MM.1S (cell line): Measurements from ENCODE around the gene FAF2.
A peak's percentile ranks its signal among the peaks of the same experiment; 100 is the strongest.

Source experiments
- DNase-seq: peaks from one replicate; pipeline ENCODE4 v3.0.0-alpha.2; 2015
- H2AFZ ChIP-seq: fragments of 300-600 bp; sonication (generic); 2 replicates; pipeline ENCODE4 v1.6.0; 2016; ENCODE audit warnings: antibody characterized with exemption, low read length
- H3F3A ChIP-seq: fragments of 300-600 bp; sonication (generic); 2 replicates; pipeline ENCODE4 v1.6.1; 2016; ENCODE audit warnings: mild to moderate bottlenecking, antibody characterized with exemption, low read length, moderate library complexity, mixed read lengths; ENCODE audit not compliant: insufficient read depth
- H3K27ac ChIP-seq: fragments of 300-600 bp; sonication (generic); 2 replicates; pipeline ENCODE4 v1.5.1; 2016; ENCODE audit warnings: mild to moderate bottlenecking, low read length
- H3K27me3 ChIP-seq: fragments of 300-600 bp; sonication (generic); replicated peaks from 2 replicates; pipeline ENCODE4 v1.6.0; 2016; ENCODE audit warnings: low read length; ENCODE audit not compliant: insufficient read depth
- H3K36me3 ChIP-seq: fragments of 300-600 bp; sonication (generic); replicated peaks from 2 replicates; pipeline ENCODE4 v1.6.1; 2016; ENCODE audit warnings: mild to moderate bottlenecking, low read length, mixed read lengths; ENCODE audit not compliant: insufficient read depth
- H3K4me1 ChIP-seq: fragments of 300-600 bp; sonication (generic); 2 replicates; pipeline ENCODE4 v1.6.1; 2016; ENCODE audit warnings: low read length, mixed read lengths
- H3K4me2 ChIP-seq: fragments of 300-600 bp; sonication (generic); 2 replicates; pipeline ENCODE4 v1.6.0; 2016; ENCODE audit warnings: low read depth, low read length
- H3K4me3 ChIP-seq: fragments of 300-600 bp; sonication (generic); 2 replicates; pipeline ENCODE4 v1.5.1; 2016; ENCODE audit warnings: low read length, mixed read lengths
- H3K79me2 ChIP-seq: fragments of 300-600 bp; sonication (generic); 2 replicates; pipeline ENCODE4 v1.6.1; 2016; ENCODE audit warnings: mixed run types, low read length, mixed read lengths
- H3K9ac ChIP-seq: fragments of 300-600 bp; sonication (generic); 2 replicates; pipeline ENCODE4 v1.6.1; 2016; ENCODE audit warnings: low read length, mixed read lengths
- H3K9me2 ChIP-seq: fragments of 300-600 bp; sonication (generic); replicated peaks from 2 replicates; pipeline ENCODE4 v1.6.1; 2016; ENCODE audit warnings: mild to moderate bottlenecking, low read length, mixed read lengths; ENCODE audit not compliant: insufficient read depth
- H3K9me3 ChIP-seq: fragments of 300-600 bp; sonication (generic); replicated peaks from 2 replicates; pipeline ENCODE4 v1.6.1; 2016; ENCODE audit warnings: mild to moderate bottlenecking, low read length, mixed read lengths; ENCODE audit not compliant: insufficient read depth
- H4K20me1 ChIP-seq: fragments of 300-600 bp; sonication (generic); 2 replicates; pipeline ENCODE4 v1.6.1; 2016; ENCODE audit warnings: mild to moderate bottlenecking, low read length, moderate library complexity, mixed read lengths; ENCODE audit not compliant: insufficient read depth
- EZH2 ChIP-seq: fragments of 300-600 bp; sonication (generic); optimal IDR thresholded peaks from 2 replicates; pipeline ENCODE3; 2017; ENCODE audit warnings: low read depth, mild to moderate bottlenecking, antibody characterized with exemption, low read length, mixed read lengths
- EZH2phosphoT487 ChIP-seq: fragments of 300-600 bp; sonication (generic); IDR thresholded peaks from 2 replicates; pipeline ENCODE4 v1.6.1; 2018; ENCODE audit warnings: antibody characterized with exemption, low read length
- TF ChIP-seq, protein P1 (sequence below): fragments of 300-600 bp; sonication (generic); IDR thresholded peaks from 2 replicates; pipeline ENCODE4 v1.5.1; 2016; ENCODE audit warnings: antibody characterized with exemption, low read length, mixed read lengths

The FAF2 gene

DNA sequence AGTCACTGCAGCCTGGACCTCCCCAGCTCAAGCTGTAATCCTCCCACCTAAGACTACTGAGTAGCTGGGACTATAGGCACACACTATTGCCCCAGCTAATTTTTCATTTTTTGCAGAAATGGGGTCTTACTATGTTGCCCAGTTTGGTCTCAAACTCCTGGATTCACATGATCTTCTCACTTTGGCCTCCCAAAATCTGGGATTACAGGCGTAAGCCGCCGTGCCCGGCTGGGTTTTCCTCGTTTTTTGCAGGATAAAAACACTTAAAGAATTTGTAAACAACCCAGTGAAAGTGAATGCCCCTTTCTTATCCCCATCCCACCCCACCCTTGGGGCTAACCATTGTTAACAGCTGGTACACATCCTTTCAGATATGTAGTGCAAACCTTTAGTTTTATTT, 39.6 kb upstream of the FAF2 start:
- no peak for DNase-seq
- Histone ChIP-seq H4K20me1 (no peaks in the 10 kb centered on the region), H3K9ac (no peak overlapping the region), H3K4me3 (no peak overlapping the region), H3K36me3 (no peaks in the 10 kb centered on the region; the same call in 1 of the 2 replicates), H3K4me1 (peaks cover 33% of the 10 kb centered on the region), H3K4me2 (no peak overlapping the region), H3K27me3 (no peaks in the 10 kb centered on the region), H3F3A (peaks cover 17% of the 10 kb centered on the region), H3K9me2 (no peaks in the 10 kb centered on the region), H3K9me3 (no peaks in the 10 kb centered on the region), H3K27ac (no peak overlapping the region), H3K79me2 (peaks cover 32% of the 10 kb centered on the region), H2AFZ (no peak overlapping the region)
- no peak for TF ChIP-seq EZH2
- TF ChIP-seq, protein P1, sequence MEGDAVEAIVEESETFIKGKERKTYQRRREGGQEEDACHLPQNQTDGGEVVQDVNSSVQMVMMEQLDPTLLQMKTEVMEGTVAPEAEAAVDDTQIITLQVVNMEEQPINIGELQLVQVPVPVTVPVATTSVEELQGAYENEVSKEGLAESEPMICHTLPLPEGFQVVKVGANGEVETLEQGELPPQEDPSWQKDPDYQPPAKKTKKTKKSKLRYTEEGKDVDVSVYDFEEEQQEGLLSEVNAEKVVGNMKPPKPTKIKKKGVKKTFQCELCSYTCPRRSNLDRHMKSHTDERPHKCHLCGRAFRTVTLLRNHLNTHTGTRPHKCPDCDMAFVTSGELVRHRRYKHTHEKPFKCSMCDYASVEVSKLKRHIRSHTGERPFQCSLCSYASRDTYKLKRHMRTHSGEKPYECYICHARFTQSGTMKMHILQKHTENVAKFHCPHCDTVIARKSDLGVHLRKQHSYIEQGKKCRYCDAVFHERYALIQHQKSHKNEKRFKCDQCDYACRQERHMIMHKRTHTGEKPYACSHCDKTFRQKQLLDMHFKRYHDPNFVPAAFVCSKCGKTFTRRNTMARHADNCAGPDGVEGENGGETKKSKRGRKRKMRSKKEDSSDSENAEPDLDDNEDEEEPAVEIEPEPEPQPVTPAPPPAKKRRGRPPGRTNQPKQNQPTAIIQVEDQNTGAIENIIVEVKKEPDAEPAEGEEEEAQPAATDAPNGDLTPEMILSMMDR = no peak
- no peak for TF ChIP-seq EZH2phosphoT487

DNA sequence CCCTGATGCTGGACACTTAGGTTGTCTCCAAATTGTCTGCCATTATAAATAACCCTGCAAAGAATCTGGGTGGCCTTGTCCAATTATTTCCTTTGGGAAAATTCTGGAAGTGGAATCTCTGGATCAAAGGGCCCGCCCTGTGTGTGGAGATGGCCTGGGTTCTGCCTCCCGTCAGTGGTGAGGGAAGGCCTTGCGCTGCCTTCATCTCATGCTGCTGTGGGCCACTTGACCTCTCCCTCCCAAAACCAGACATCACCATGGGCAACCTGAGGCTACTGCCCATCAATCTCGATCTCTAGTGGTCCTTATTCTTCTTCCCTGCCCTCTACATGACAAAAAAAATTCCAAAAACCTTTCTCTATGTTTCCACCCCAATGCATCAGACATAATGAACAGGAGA, 38.4 kb upstream of the FAF2 start:
- Histone ChIP-seq H2AFZ (no peak overlapping the region), H4K20me1 (no peaks in the 10 kb centered on the region), H3K36me3 (no peaks in the 10 kb centered on the region; the same call in 1 of the 2 replicates), H3K4me2 (no peak overlapping the region), H3K9ac (no peak overlapping the region), H3K9me2 (no peaks in the 10 kb centered on the region), H3K27me3 (no peaks in the 10 kb centered on the region), H3K9me3 (no peaks in the 10 kb centered on the region), H3K27ac (no peak overlapping the region), H3K79me2 (peaks cover 44% of the 10 kb centered on the region), H3K4me1 (peaks cover 33% of the 10 kb centered on the region), H3F3A (peaks cover 17% of the 10 kb centered on the region), H3K4me3 (no peak overlapping the region)
- DNase-seq = no peak
- TF ChIP-seq, protein P1 = no peak
- no peak for TF ChIP-seq EZH2phosphoT487

DNA sequence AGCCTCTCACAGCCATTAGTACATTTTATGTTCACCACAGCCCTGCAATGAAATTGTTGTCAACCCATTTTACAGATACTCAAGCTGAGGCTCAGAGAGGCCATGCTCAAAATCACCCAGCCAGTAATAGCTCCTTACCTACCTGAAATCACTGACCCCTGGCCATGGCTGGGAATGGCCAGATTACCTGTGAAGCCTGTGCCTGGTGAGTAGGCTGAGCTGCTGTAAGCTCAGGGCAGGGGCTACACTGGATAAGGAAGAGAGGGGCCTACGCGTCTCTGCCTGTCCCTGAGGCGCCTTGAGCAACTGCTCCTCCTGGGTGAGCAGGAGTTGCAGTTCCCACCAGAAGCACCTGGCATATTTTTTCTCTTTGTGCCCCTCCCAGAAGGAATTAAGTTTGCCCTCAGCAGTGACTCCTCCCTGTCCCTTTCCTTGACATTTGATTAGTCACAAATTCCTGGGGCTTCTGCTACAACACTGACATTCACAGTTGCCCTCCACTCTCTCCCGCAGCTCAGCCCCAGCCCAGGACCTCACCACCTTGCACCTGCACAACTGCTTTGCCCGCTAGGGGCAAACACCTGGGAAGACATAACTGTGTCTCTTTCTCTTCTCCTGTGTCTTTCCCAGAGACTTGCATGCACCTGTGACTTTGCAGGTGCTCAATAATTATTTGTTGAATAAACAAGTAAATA, 37.6 kb upstream of the FAF2 start:
- Histone ChIP-seq H3F3A (peaks cover 17% of the 10 kb centered on the region), H3K27ac (no peak overlapping the region; the same call in 1 of the 2 replicates), H4K20me1 (no peaks in the 10 kb centered on the region), H3K4me3 (no peak overlapping the region), H3K9me3 (no peaks in the 10 kb centered on the region), H3K27me3 (no peaks in the 10 kb centered on the region), H3K4me1 (peaks cover 33% of the 10 kb centered on the region), H3K79me2 (peaks cover 46% of the 10 kb centered on the region), H3K9me2 (no peaks in the 10 kb centered on the region), H3K9ac (no peak overlapping the region), H3K36me3 (no peaks in the 10 kb centered on the region; the same call in 1 of the 2 replicates), H3K4me2 (no peak overlapping the region), H2AFZ (no peak overlapping the region)
- DNase-seq = no peak
- TF ChIP-seq, protein P1 = peak; percentile 47
- TF ChIP-seq EZH2phosphoT487 = no peak
